GM23338 (cell line): Measurements from ENCODE around the gene PSMA5. TPM values are rescaled to one million over a fixed set of nuclear protein-coding genes. Genes with fewer than 3 reads are reported as not detected.

Experiments used
- ATAC-seq: fragments of 200-7000 bp; cut with Tn5 transposase; 3 replicates; pipeline ENCODE4 v1.9.1; 2020
- DNase-seq: peaks from one replicate; pipeline ENCODE4 v3.0.0-alpha.2; 2015; ENCODE audit warnings: low spot score
- H2AFZ ChIP-seq: fragments of 200-600 bp; sonication (generic); 2 replicates; pipeline ENCODE4 v1.8.0; 2016; ENCODE audit warnings: antibody characterized with exemption, mild to moderate bottlenecking, moderate library complexity
- H3F3A ChIP-seq: fragments of 200-600 bp; sonication (generic); replicated peaks from 2 replicates; pipeline ENCODE4 v1.8.0; 2017; ENCODE audit warnings: antibody characterized with exemption, mixed run types, low read depth
- H3K27ac ChIP-seq: fragments of 200-600 bp; sonication (generic); 2 replicates; pipeline ENCODE4 v1.6.1; 2016; ENCODE audit warnings: low read depth
- H3K27me3 ChIP-seq: fragments of 200-600 bp; sonication (generic); 2 replicates; pipeline ENCODE4 v1.8.0; 2016; ENCODE audit warnings: mild to moderate bottlenecking, mixed run types, moderate library complexity; ENCODE audit not compliant: insufficient read depth
- H3K36me3 ChIP-seq: fragments of 200-600 bp; sonication (generic); 2 replicates; pipeline ENCODE4 v1.8.0; 2016; ENCODE audit warnings: mild to moderate bottlenecking; ENCODE audit not compliant: insufficient read depth
- H3K4me1 ChIP-seq: fragments of 200-600 bp; sonication (generic); 2 replicates; pipeline ENCODE4 v1.8.0; 2016; ENCODE audit warnings: mild to moderate bottlenecking, moderate library complexity; ENCODE audit not compliant: insufficient read depth
- H3K4me2 ChIP-seq: fragments of 200-600 bp; sonication (generic); 2 replicates; pipeline ENCODE4 v1.7.1; 2017; ENCODE audit warnings: mixed run types
- H3K4me3 ChIP-seq: fragments of 200-600 bp; sonication (generic); 2 replicates; pipeline ENCODE4 v1.6.1; 2016; ENCODE audit warnings: mixed run types
- H3K79me2 ChIP-seq: fragments of 200-600 bp; sonication (generic); replicated peaks from 2 replicates; pipeline ENCODE4 v1.8.0; 2017; ENCODE audit warnings: mild to moderate bottlenecking; ENCODE audit not compliant: insufficient read depth
- H3K9me2 ChIP-seq: fragments of 200-600 bp; sonication (generic); 2 replicates; pipeline ENCODE4 v1.8.0; 2017; ENCODE audit not compliant: insufficient read depth
- H4K20me1 ChIP-seq: fragments of 200-600 bp; sonication (generic); replicated peaks from 2 replicates; pipeline ENCODE4 v1.8.0; 2017; ENCODE audit warnings: mild to moderate bottlenecking; ENCODE audit not compliant: insufficient read depth
- H3K27ac Mint-ChIP-seq: 2 replicates; pipeline ENCODE4 v1.8.0; 2020; ENCODE audit warnings: inconsistent platforms, mild to moderate bottlenecking, moderate library complexity, mixed read lengths
- H3K27me3 Mint-ChIP-seq: 3 replicates; pipeline ENCODE4 v1.8.0; 2022; ENCODE audit warnings: low read depth, mild to moderate bottlenecking, moderate library complexity, mixed read lengths, inconsistent platforms; ENCODE audit not compliant: insufficient read depth, poor library complexity
- H3K36me3 Mint-ChIP-seq: 3 replicates; pipeline ENCODE4 v1.8.0; 2021; ENCODE audit warnings: low read depth, mild to moderate bottlenecking, inconsistent platforms, moderate library complexity, mixed read lengths
- H3K4me1 Mint-ChIP-seq: 3 replicates; pipeline ENCODE4 v1.8.0; 2020; ENCODE audit warnings: mild to moderate bottlenecking, inconsistent platforms, mixed read lengths
- H3K4me3 Mint-ChIP-seq: 3 replicates; pipeline ENCODE4 v1.8.0; 2021; ENCODE audit warnings: moderate library complexity, mild to moderate bottlenecking, inconsistent platforms, mixed read lengths
- H3K9me3 Mint-ChIP-seq: 3 replicates; pipeline ENCODE4 v1.8.0; 2020; ENCODE audit warnings: moderate library complexity, mild to moderate bottlenecking, inconsistent platforms, mixed read lengths
- CREB1 ChIP-seq: fragments of 250-450 bp; sonication (Bioruptor Pico); IDR thresholded peaks from 2 replicates; pipeline ENCODE4 v1.5.0; 2020; ENCODE audit warnings: low read depth, mild to moderate bottlenecking, moderate library complexity
- CTCF ChIP-seq, 2 experiments: fragments of 200-600 bp in 1 of 2; sonication (generic) in 1 of 2; conservative IDR thresholded peaks; 2 replicates each; pipeline versions ENCODE4 v1.5.1 to v1.6.1; 2016 to 2017; ENCODE audit warnings: antibody characterized with exemption in 2 of 2, low read depth in 2 of 2, mild to moderate bottlenecking in 2 of 2, moderate library complexity in 1 of 2
- ETS1 ChIP-seq: IDR thresholded peaks from 2 replicates; pipeline ENCODE4 v1.6.1; 2016; ENCODE audit warnings: antibody characterized with exemption
- EZH2 ChIP-seq: fragments of 200-600 bp; sonication (generic); IDR thresholded peaks from one replicate; pipeline ENCODE4 v1.8.0; 2017; ENCODE audit warnings: antibody characterized with exemption, mild to moderate bottlenecking, low read depth; ENCODE audit not compliant: unreplicated experiment
- EZH2phosphoT487 ChIP-seq: fragments of 200-600 bp; sonication (generic); IDR thresholded peaks from one replicate; pipeline ENCODE4 v1.8.1; 2018; ENCODE audit warnings: antibody characterized with exemption; ENCODE audit not compliant: unreplicated experiment
- JUNB ChIP-seq: IDR thresholded peaks from one replicate; pipeline ENCODE4 v1.6.1; 2016; ENCODE audit warnings: antibody characterized with exemption; ENCODE audit not compliant: unreplicated experiment
- NANOG ChIP-seq: IDR thresholded peaks from 2 replicates; pipeline ENCODE4 v1.6.1; 2016; ENCODE audit warnings: antibody characterized with exemption, borderline replicate concordance
- POLR2AphosphoS5 ChIP-seq: IDR thresholded peaks from 2 replicates; pipeline ENCODE4 v1.6.1; 2016; ENCODE audit warnings: antibody characterized with exemption, low read depth
- STAT1 ChIP-seq: IDR thresholded peaks from one replicate; pipeline ENCODE4 v1.6.1; 2016; ENCODE audit warnings: antibody characterized with exemption; ENCODE audit not compliant: unreplicated experiment
- ZNF114 ChIP-seq: fragments of 250-450 bp; sonication (Bioruptor Pico); IDR thresholded peaks from 2 replicates; pipeline ENCODE4 v1.5.0; 2020; ENCODE audit warnings: mild to moderate bottlenecking, moderate library complexity
- ZNF331 ChIP-seq: fragments of 250-450 bp; sonication (Bioruptor Pico); IDR thresholded peaks from 2 replicates; pipeline ENCODE4 v1.5.0; 2020; ENCODE audit warnings: low read depth, mild to moderate bottlenecking, moderate library complexity
- polyA plus RNA-seq: library from polyadenylated mRNA; unstranded; fragments of >200 nt; fragmentation: Nextera tagmentation; extraction: Ambion mirVana; gene quantifications from 2 replicates; pipeline ENCODE4 v1.2.1, GENCODE V29; 2016
- total RNA-seq: library from RNA; depleted of rRNA; stranded (reverse); fragments of >200 nt; shearing (Covaris generic); gene quantifications from 2 replicates; pipeline ENCODE4 v1.2.3, GENCODE V29; 2014
- TF ChIP-seq, protein P1 (sequence below): IDR thresholded peaks from one replicate; pipeline ENCODE4 v1.6.1; 2018; ENCODE audit warnings: antibody characterized with exemption; ENCODE audit not compliant: unreplicated experiment
- TF ChIP-seq, protein P2 (sequence below): fragments of 250-450 bp; sonication (Bioruptor Pico); IDR thresholded peaks from 2 replicates; pipeline ENCODE4 v1.5.0; 2020; ENCODE audit warnings: mild to moderate bottlenecking, moderate library complexity

PSMA5 gene
- total and polyA plus RNA-seq, 2 experiments from 2014 or later = 104 to 126 TPM

GRCh38 chr1:109388884-109389637 is 37.2 kb downstream of the PSMA5 start:
- peaks cover 18% of the 10 kb centered on the region; the same call in 1 of the 2 replicates for H4K20me1 ChIP-seq
- no peak overlapping the region for H3K27ac ChIP-seq
- peaks cover 30% of the 10 kb centered on the region for H3K4me1 ChIP-seq
- no peaks in the 10 kb centered on the region for H3K9me3 Mint-ChIP-seq
- no peaks in the 10 kb centered on the region for H3K9me2 ChIP-seq
- H3F3A ChIP-seq = no peaks in the 10 kb centered on the region
- H3K27ac Mint-ChIP-seq = no peak overlapping the region
- no peaks in the 10 kb centered on the region for H3K27me3 ChIP-seq
- peaks cover 28% of the 10 kb centered on the region for H3K4me1 Mint-ChIP-seq
- peaks cover 7% of the 10 kb centered on the region; the same call in 2 of the 3 replicates for H3K36me3 Mint-ChIP-seq
- no peaks in the 10 kb centered on the region for H3K27me3 Mint-ChIP-seq
- DNase-seq = no peak
- H3K79me2 ChIP-seq = peaks cover 100% of the 10 kb centered on the region
- no peak for ATAC-seq
- H2AFZ ChIP-seq = no peak overlapping the region
- TF ChIP-seq EZH2 (no peak), CTCF (conservative IDR thresholded peaks at IDR 0.05; ENCODE audit: low read depth in 2 of 2) (no peak), STAT1 (no peak), JUNB (no peak), NANOG (no peak), POLR2AphosphoS5 (no peak), CREB1 (CRISPR knock-in tag) (no peak), ETS1 (no peak), EZH2phosphoT487 (no peak), ZNF331 (CRISPR knock-in tag) (no peak), ZNF114 (CRISPR knock-in tag) (no peak)
- TF ChIP-seq, protein P1, sequence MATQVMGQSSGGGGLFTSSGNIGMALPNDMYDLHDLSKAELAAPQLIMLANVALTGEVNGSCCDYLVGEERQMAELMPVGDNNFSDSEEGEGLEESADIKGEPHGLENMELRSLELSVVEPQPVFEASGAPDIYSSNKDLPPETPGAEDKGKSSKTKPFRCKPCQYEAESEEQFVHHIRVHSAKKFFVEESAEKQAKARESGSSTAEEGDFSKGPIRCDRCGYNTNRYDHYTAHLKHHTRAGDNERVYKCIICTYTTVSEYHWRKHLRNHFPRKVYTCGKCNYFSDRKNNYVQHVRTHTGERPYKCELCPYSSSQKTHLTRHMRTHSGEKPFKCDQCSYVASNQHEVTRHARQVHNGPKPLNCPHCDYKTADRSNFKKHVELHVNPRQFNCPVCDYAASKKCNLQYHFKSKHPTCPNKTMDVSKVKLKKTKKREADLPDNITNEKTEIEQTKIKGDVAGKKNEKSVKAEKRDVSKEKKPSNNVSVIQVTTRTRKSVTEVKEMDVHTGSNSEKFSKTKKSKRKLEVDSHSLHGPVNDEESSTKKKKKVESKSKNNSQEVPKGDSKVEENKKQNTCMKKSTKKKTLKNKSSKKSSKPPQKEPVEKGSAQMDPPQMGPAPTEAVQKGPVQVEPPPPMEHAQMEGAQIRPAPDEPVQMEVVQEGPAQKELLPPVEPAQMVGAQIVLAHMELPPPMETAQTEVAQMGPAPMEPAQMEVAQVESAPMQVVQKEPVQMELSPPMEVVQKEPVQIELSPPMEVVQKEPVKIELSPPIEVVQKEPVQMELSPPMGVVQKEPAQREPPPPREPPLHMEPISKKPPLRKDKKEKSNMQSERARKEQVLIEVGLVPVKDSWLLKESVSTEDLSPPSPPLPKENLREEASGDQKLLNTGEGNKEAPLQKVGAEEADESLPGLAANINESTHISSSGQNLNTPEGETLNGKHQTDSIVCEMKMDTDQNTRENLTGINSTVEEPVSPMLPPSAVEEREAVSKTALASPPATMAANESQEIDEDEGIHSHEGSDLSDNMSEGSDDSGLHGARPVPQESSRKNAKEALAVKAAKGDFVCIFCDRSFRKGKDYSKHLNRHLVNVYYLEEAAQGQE = no peak
- TF ChIP-seq, protein P2, sequence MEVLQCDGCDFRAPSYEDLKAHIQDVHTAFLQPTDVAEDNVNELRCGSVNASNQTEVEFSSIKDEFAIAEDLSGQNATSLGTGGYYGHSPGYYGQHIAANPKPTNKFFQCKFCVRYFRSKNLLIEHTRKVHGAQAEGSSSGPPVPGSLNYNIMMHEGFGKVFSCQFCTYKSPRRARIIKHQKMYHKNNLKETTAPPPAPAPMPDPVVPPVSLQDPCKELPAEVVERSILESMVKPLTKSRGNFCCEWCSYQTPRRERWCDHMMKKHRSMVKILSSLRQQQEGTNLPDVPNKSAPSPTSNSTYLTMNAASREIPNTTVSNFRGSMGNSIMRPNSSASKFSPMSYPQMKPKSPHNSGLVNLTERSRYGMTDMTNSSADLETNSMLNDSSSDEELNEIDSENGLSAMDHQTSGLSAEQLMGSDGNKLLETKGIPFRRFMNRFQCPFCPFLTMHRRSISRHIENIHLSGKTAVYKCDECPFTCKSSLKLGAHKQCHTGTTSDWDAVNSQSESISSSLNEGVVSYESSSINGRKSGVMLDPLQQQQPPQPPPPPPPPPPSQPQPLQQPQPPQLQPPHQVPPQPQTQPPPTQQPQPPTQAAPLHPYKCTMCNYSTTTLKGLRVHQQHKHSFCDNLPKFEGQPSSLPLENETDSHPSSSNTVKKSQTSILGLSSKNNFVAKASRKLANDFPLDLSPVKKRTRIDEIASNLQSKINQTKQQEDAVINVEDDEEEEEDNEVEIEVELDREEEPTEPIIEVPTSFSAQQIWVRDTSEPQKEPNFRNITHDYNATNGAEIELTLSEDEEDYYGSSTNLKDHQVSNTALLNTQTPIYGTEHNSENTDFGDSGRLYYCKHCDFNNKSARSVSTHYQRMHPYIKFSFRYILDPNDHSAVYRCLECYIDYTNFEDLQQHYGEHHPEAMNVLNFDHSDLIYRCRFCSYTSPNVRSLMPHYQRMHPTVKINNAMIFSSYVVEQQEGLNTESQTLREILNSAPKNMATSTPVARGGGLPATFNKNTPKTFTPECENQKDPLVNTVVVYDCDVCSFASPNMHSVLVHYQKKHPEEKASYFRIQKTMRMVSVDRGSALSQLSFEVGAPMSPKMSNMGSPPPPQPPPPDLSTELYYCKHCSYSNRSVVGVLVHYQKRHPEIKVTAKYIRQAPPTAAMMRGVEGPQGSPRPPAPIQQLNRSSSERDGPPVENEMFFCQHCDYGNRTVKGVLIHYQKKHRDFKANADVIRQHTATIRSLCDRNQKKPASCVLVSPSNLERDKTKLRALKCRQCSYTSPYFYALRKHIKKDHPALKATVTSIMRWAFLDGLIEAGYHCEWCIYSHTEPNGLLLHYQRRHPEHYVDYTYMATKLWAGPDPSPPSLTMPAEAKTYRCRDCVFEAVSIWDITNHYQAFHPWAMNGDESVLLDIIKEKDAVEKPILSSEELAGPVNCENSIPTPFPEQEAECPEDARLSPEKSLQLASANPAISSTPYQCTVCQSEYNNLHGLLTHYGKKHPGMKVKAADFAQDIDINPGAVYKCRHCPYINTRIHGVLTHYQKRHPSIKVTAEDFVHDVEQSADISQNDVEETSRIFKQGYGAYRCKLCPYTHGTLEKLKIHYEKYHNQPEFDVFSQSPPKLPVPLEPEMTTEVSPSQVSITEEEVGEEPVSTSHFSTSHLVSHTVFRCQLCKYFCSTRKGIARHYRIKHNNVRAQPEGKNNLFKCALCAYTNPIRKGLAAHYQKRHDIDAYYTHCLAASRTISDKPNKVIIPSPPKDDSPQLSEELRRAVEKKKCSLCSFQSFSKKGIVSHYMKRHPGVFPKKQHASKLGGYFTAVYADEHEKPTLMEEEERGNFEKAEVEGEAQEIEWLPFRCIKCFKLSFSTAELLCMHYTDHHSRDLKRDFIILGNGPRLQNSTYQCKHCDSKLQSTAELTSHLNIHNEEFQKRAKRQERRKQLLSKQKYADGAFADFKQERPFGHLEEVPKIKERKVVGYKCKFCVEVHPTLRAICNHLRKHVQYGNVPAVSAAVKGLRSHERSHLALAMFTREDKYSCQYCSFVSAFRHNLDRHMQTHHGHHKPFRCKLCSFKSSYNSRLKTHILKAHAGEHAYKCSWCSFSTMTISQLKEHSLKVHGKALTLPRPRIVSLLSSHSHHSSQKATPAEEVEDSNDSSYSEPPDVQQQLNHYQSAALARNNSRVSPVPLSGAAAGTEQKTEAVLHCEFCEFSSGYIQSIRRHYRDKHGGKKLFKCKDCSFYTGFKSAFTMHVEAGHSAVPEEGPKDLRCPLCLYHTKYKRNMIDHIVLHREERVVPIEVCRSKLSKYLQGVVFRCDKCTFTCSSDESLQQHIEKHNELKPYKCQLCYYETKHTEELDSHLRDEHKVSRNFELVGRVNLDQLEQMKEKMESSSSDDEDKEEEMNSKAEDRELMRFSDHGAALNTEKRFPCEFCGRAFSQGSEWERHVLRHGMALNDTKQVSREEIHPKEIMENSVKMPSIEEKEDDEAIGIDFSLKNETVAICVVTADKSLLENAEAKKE (CRISPR knock-in tag) = no peak
- no peak overlapping the region for H3K4me3 Mint-ChIP-seq
- no peak overlapping the region for H3K4me2 ChIP-seq
- H3K4me3 ChIP-seq = no peak overlapping the region
- H3K36me3 ChIP-seq = no peaks in the 10 kb centered on the region
